ENCODE data around the gene BRIP1.
"Not testable (repeated sequence)": the region's sequence is repeated elsewhere in the genome, so short reads cannot be mapped to it uniquely, and the experiment has no call there.

BRIP1 gene

DNA sequence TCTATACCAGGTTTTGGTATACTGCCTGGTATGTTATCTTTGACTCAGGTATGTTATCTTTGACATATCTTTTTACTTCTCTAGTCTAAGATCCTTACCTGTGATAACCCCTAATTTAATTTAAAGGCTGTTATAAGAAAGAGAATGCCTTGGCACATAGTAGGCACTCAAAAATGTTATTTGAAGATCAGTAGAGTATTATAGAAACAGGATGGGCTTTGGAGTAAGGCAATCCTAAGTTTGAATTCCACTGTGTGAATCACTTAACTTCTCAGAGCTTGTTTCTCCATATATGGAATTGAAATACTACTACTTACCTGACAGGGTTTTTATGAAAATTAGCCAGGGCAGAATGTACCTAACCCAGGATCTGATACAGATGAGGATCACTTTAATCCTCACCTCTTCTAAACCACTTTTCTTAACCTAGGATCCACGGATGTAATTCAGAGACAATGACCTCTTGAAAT lies 1.2 kb downstream of the BRIP1 start:
- peak; percentile 56 for DNase-seq

DNA sequence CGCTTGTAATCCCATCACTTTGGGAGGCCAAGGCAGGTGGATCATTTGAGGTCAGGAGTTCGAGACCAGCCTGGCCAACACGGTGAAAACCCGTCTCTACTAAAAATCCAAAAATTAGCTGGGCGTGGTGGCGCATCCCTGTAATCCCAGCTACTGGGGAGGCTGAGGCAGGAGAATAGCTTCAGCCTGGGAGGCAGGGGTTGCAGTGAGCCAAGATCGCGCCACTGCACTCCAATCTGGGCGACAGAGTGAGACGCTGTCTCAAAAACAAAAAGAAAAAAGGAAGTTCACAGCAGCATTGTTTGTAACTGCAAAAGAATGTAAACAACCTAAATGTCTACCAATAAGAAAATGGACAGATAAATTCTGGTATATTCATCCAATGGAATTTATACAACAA lies 2.9 kb downstream of the BRIP1 start:
- not testable (repeated sequence) for DNase-seq

DNA sequence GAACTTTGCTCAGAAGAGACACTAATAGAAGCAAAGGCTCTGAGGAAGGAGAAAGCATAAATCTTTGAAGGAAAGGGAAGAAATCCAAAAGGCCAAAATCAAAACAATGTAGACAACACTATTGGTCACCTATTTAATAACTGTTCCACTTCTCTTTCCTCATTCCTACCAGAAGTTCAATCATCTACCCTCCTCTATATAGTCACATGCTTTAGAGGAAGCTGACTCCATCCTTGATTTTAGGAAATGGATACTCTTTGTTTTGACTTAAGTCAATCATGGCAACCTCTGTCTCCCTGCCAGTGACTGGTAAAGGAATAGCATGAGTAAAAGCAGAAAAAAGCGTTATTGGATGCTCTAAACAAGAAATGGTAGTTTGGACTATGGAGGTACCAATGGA lies 7.3 kb downstream of the BRIP1 start:
- DNase-seq: no peak

DNA sequence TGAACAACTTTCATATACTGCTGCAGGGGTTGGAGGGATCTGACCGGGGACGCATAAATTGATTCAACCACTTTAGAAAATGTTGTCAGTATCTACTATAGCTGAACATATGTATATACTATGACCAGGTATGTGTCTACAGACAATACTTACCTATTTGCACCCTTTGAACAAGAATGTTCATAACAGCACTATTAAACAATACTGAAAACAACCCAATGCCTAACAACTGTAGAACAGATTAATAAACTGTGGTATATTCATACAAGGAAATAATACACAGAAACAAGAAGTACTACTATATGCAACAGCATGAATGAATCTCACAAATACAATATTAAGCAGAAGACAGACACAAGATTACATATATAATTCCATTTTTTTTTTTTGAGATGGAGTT lies 10.5 kb downstream of the BRIP1 start:
- DNase-seq: no peak

GRCh38 chr17:61849674-61850073 lies 13.7 kb downstream of the BRIP1 start:
- DNase-seq: no peak

DNA sequence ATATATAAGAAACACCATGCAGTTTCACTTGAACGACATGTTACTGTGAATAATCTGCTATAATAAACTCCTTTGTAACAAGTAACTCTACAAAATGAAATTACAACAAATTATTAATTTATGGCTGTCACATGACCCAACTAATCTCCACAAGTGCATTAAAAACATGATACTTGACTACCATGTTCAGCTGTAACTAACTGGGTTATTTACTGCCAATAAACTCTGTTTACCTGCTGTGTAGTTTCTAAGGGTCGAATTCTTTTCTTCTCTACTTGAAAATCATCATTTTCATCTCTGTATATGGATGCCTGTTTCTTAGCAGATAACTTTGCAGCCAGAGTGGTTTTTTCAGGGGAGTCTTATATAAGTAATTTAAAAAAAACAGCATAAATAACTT lies 14.4 kb downstream of the BRIP1 start:
- DNase-seq: no peak

DNA sequence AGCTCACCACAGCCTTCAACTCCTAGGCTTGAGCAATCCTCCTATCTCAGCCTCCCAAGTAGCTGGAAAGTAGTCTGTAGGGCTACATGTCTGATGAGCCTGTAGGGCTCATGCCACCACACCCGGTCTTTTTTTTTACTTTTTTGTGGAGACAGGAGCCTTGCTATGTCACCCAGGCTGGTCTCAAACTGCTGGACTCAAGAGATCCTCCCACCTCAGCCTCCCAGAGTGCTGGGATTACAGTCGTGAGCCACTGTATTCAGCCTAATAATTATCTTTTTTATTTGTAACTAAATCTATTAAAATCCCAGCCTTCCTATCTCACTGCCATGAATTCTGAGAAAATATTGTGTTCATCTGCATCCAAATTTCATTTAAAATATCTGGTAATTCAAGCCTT lies 15.1 kb downstream of the BRIP1 start:
- DNase-seq: no peak

DNA sequence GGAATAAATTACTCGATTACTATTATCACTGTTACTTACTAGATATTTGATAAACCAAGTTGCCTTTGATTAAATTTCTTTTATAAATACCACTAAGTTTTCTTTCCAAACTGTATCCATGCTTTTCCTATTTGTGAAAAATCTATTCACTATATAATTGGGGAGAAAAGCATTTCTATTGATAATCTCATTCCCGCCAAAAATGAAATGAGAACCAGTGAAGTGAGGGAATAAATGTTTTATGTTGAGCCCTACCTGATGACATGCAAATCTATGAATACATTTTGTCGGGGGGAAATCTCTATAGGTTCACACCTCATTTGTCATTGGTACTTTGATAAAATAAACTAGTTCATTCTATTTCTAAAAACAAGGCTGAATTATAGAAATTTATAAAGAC lies 15.7 kb downstream of the BRIP1 start:
- no peak for DNase-seq

DNA sequence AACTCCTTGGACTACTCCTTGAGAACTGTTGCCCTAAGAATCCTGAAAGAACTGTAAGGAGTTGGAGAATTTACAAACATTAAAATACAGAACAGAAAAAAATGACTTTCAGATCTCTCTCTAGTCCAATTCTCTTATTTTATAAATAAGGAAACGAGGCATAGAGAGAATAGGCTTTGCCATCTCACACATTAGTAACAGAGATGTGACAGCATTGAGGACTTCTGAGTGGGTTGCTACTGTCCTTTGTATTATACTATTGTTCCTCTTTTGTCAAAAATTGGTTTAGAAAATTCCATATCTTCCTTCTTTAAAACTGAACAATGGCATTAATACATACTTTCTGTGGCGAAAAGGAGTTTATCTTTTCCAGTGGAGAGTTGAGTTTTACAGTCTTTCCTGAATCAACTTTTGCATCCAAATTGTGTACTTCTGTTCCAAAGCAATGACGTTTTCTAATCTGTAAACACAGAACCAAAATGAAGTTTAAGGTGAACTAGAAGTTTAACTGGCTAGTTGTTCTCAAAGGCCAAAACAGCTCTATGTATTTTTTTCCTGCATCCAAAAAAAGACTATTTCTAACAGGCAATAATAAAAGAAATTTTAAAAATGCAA lies 16.5 kb downstream of the BRIP1 start:
- no peak for DNase-seq

DNA sequence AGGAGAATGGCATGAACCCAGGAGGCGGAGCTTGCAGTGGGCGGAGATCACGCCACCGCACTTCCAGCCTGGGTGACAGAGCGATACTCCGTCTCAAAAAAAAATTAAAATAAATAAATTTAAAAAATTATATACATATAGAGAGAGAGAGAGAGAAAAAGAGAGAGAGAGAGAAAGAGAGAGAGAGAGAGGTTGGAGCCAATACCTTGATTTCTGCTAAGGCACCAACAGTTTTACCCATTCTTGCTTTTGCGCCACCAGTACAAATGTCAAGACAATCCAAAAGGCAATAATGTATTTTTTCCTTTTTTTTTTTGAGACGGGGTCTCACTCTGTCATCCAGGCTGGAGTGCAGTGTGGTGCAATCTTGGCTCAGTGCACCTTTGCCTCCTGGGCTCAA lies 17.2 kb downstream of the BRIP1 start:
- no peak for DNase-seq

DNA sequence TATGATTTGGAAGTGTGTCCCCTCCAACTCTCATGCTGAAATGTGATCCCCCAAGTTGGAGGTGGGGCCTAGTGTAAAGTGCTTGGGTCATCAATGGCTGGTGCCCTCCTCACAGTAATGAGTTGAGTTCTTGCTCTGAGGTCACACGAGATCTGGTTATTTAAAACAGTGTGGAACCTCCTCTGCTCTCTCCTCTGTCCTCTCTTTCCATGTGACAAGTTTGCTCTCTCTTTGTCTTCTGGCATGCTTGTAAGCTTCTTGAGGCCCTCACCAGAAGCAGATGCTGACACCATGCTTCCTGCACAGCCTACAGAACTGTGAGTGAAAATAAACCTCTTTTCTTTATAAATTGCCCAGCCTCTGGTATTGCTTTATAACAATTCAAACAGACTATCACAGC lies 19.9 kb downstream of the BRIP1 start:
- no peak for DNase-seq

- no peak for DNase-seq
Measured at GRCh38 chr17:61842899-61843298, 20.4 kb downstream of the BRIP1 start.

- no peak for DNase-seq
Measured at GRCh38 chr17:61839300-61839786, 24.0 kb downstream of the BRIP1 start.

DNA sequence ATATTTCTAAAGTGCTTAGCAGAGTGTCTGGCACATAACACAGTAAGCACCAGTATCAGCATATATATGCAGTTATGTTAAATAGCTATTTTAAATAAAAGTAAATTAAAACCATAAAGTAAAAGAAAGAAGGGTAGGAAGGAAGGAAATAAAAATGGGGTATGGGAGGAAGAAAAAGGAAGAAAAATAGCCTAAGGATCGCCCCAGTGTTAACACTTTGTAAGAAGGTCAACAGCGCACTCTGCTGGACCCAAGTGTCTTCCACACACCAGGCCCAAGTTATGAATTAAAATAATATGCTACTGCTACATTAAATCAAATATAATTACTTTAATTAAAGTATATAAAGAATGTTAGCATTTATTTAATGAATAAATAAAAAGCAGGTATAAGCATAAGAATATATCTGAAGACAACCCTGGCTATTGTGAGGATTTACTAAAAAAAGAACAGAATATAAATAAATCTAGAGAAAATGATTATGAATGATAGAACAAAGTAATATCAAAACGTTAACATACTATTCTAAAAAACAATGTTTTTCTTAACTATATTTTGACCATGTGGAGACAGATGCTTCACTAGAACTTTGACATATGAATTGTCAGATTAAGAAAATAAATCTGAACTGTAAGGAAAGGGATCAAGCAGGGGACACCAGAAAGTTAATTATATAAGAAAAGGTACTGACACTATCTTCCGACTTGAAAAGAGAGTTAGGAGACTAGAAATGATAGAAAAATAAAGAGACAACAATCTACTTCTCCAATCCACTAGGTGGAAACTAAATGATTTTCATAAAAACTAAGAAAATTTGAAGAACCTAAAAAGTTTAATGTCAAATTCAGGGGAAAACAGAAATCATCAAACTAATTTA lies 25.9 kb downstream of the BRIP1 start:
- peak; percentile 60 for DNase-seq

DNA sequence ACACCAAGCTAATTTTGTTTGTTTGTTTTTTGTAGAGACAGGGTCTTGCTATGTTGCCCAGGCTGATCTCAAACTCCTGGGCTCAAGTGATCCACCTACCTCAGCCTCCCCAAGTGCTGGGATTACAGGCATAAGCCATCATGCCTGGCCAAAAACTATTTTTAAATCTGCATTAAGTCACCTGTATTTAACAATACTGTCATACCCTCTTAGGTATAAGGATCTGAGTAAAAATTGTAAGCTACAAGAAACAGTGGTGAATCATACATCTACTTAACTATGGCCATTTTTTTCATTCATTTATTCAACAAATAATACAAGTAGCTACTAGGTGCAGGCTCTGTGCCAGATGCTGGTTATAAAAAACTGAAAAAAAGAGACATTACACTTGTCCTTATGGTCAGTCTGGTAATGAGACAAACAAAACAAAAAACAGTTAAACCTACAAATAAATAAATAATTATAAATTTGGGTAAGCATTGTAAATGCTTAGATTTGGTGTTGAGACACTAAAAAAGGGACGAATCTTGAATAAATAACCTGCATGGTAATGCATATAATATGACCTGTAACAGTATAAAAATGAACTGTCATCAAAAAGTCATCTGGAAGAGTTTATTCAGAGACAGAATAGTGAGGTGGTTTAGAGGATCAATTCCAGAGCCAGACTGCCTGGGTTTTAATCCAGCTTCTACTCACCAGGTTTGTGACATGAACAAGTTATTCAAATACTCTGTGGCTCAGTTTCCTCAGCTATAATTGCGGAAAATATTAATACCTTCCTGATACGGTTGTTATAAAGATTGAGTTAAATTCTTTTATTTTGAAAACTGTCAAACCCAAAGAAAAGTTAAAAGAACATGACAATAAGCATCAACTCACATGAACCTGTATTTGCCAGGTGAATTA lies 26.8 kb downstream of the BRIP1 start:
- DNase-seq: no peak

- DNase-seq: no peak
Measured at GRCh38 chr17:61835606-61836005, 27.7 kb downstream of the BRIP1 start.

- no peak for DNase-seq
Measured at GRCh38 chr17:61834610-61835009, 28.7 kb downstream of the BRIP1 start.

- peak; percentile 77 for DNase-seq
Measured at GRCh38 chr17:61833536-61834193, 29.7 kb downstream of the BRIP1 start.

DNA sequence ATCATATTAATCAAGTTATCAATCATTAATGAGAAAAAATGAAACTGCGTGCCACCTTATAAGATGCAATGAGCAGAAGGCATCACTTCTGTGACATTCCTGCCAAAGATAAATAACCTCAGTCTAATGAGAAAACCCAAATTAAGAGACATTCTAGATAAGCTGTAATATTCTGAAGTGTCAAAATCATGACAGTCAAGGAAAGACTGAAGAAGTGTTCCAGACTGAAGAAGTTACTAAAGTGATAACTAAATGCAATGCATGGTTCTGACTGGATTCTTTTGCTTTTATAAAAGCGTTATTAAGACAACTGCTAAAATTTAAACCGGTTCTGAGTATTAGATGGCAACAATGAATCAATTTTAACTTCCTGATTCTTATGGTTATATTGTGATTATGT lies 30.9 kb downstream of the BRIP1 start:
- DNase-seq: no peak

- DNase-seq: no peak
Measured at GRCh38 chr17:61831099-61831498, 32.2 kb downstream of the BRIP1 start.

- DNase-seq: no peak
Measured at GRCh38 chr17:61828694-61829093, 34.6 kb downstream of the BRIP1 start.

- DNase-seq: no peak
Measured at GRCh38 chr17:61827649-61828395, 35.5 kb downstream of the BRIP1 start.
